ENCODE measurements around the gene ST6GALNAC6.

ST6GALNAC6 gene

GRCh38 chr9:127915325-127915752 is 15.9 kb upstream of the ST6GALNAC6 start:
- Histone ChIP-seq H3K4me1 (ENCODE audit: insufficient read depth, poor library complexity, severe bottlenecking) (peaks cover 31% of the 10 kb centered on the region), H3K4me3 (ENCODE audit: severe bottlenecking) (no peak overlapping the region), H3K27me3 (ENCODE audit: insufficient read depth, poor library complexity, severe bottlenecking) (no peaks in the 10 kb centered on the region), H3K27ac (ENCODE audit: poor library complexity, severe bottlenecking) (no peak overlapping the region), H3K36me3 (ENCODE audit: low read depth) (peaks cover 26% of the 10 kb centered on the region), H3K9me3 (ENCODE audit: severe bottlenecking) (no peaks in the 10 kb centered on the region)
- DNase-seq (ENCODE audit: low spot score) = no peak
- ATAC-seq (ENCODE audit: low read depth) = no peak
- TF ChIP-seq, protein P1, sequence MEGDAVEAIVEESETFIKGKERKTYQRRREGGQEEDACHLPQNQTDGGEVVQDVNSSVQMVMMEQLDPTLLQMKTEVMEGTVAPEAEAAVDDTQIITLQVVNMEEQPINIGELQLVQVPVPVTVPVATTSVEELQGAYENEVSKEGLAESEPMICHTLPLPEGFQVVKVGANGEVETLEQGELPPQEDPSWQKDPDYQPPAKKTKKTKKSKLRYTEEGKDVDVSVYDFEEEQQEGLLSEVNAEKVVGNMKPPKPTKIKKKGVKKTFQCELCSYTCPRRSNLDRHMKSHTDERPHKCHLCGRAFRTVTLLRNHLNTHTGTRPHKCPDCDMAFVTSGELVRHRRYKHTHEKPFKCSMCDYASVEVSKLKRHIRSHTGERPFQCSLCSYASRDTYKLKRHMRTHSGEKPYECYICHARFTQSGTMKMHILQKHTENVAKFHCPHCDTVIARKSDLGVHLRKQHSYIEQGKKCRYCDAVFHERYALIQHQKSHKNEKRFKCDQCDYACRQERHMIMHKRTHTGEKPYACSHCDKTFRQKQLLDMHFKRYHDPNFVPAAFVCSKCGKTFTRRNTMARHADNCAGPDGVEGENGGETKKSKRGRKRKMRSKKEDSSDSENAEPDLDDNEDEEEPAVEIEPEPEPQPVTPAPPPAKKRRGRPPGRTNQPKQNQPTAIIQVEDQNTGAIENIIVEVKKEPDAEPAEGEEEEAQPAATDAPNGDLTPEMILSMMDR (IDR thresholded peaks at IDR 0.05; ENCODE audit: poor library complexity, severe bottlenecking) = no peak

GRCh38 chr9:127913682-127914081 is 14.3 kb upstream of the ST6GALNAC6 start:
- H3K27me3 ChIP-seq (ENCODE audit: insufficient read depth, poor library complexity, severe bottlenecking) = no peaks in the 10 kb centered on the region
- DNase-seq (ENCODE audit: low spot score) = no peak
- ATAC-seq (ENCODE audit: low read depth) = no peak
- H3K36me3 ChIP-seq (ENCODE audit: low read depth) = peaks cover 29% of the 10 kb centered on the region
- peaks cover 21% of the 10 kb centered on the region for H3K4me1 ChIP-seq (ENCODE audit: insufficient read depth, poor library complexity, severe bottlenecking)
- no peaks in the 10 kb centered on the region for H3K9me3 ChIP-seq (ENCODE audit: severe bottlenecking)
- TF ChIP-seq, protein P1 (IDR thresholded peaks at IDR 0.05; ENCODE audit: poor library complexity, severe bottlenecking) = no peak
- H3K4me3 ChIP-seq (ENCODE audit: severe bottlenecking) = no peak overlapping the region
- H3K27ac ChIP-seq (ENCODE audit: poor library complexity, severe bottlenecking) = no peak overlapping the region

DNA sequence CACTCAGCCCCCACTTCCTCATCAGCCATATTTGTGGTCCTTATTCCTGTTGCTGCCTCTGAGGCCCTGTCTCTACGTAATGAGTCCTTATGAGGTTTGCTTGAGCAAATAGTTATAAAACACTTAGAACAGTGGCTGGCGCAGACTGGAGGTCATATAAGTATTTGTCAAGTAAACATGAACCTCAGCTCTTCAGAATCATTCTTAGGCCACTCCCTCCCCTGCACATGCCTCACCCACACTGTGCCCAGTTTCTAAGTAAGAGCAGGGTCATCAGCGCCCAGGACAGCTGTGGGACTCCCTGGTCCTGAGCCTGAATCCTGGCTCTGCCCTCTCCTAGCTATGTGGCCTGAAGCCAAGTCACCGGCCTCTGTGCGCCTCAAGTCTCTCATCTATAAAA is 13.5 kb upstream of the ST6GALNAC6 start:
- H3K4me1 ChIP-seq (ENCODE audit: insufficient read depth, poor library complexity, severe bottlenecking) = peaks cover 13% of the 10 kb centered on the region

GRCh38 chr9:127912296-127912695 is 12.9 kb upstream of the ST6GALNAC6 start:
- TF ChIP-seq, protein P1 (IDR thresholded peaks at IDR 0.05; ENCODE audit: poor library complexity, severe bottlenecking) = no peak
- DNase-seq (ENCODE audit: low spot score) (no peak), ATAC-seq (ENCODE audit: low read depth) (no peak)
- H3K36me3 ChIP-seq (ENCODE audit: low read depth) = peaks cover 31% of the 10 kb centered on the region
- no peak overlapping the region for H3K27ac ChIP-seq (ENCODE audit: poor library complexity, severe bottlenecking)
- H3K27me3 ChIP-seq (ENCODE audit: insufficient read depth, poor library complexity, severe bottlenecking) = no peaks in the 10 kb centered on the region
- peaks cover 7% of the 10 kb centered on the region for H3K4me1 ChIP-seq (ENCODE audit: insufficient read depth, poor library complexity, severe bottlenecking)
- no peak overlapping the region for H3K4me3 ChIP-seq (ENCODE audit: severe bottlenecking)
- no peaks in the 10 kb centered on the region for H3K9me3 ChIP-seq (ENCODE audit: severe bottlenecking)

More for the DNA sequence above, 13.5 kb upstream of the ST6GALNAC6 start:
- Histone ChIP-seq H3K4me3 (ENCODE audit: severe bottlenecking) (no peak overlapping the region), H3K36me3 (ENCODE audit: low read depth) (peaks cover 31% of the 10 kb centered on the region), H3K27me3 (ENCODE audit: insufficient read depth, poor library complexity, severe bottlenecking) (no peaks in the 10 kb centered on the region), H3K9me3 (ENCODE audit: severe bottlenecking) (no peaks in the 10 kb centered on the region), H3K27ac (ENCODE audit: poor library complexity, severe bottlenecking) (no peak overlapping the region)
- TF ChIP-seq, protein P1 (IDR thresholded peaks at IDR 0.05; ENCODE audit: poor library complexity, severe bottlenecking) = no peak
- DNase-seq (ENCODE audit: low spot score) (no peak), ATAC-seq (ENCODE audit: low read depth) (no peak)

DNA sequence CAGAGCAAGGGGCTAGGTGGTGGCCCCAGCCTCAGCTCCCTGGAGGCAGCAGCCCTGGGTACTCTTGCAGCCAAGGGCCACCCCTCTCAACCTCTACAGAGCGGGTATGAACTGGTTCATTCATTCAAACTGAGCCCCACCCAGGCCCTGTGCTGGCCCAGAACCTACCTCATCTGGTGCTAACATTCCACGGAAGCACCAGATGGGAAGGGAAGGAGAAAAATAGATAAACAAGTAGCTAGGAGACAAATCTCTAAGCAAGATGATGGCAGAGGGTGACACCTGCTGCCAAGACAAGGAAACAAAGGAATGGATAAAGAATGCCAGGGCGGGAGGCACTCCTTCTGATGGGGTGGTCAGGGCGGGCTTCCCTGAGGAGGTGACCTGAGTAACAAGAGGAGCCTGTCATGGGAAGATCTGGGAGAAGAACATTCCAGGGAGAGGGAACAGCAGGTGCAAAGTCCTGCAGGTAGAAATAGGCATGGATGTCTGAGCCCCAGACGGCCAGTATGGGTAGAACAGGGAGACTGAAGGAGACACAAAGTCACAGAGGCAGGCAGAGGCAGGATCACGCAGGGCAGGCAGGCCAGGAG is 11.3 kb upstream of the ST6GALNAC6 start:
- DNase-seq (ENCODE audit: low spot score) (no peak), ATAC-seq (ENCODE audit: low read depth) (peak; percentile 24; the same call in 2 of the 3 replicates)
- Histone ChIP-seq H3K4me3 (ENCODE audit: severe bottlenecking) (no peak overlapping the region), H3K36me3 (ENCODE audit: low read depth) (peaks cover 31% of the 10 kb centered on the region), H3K4me1 (ENCODE audit: insufficient read depth, poor library complexity, severe bottlenecking) (no peaks in the 10 kb centered on the region), H3K27me3 (ENCODE audit: insufficient read depth, poor library complexity, severe bottlenecking) (no peaks in the 10 kb centered on the region), H3K27ac (ENCODE audit: poor library complexity, severe bottlenecking) (no peak overlapping the region), H3K9me3 (ENCODE audit: severe bottlenecking) (no peaks in the 10 kb centered on the region)
- TF ChIP-seq, protein P1 (IDR thresholded peaks at IDR 0.05; ENCODE audit: poor library complexity, severe bottlenecking) = peak; percentile 37
